Measurements from ENCODE around the gene MRGPRE.

MRGPRE gene

DNA sequence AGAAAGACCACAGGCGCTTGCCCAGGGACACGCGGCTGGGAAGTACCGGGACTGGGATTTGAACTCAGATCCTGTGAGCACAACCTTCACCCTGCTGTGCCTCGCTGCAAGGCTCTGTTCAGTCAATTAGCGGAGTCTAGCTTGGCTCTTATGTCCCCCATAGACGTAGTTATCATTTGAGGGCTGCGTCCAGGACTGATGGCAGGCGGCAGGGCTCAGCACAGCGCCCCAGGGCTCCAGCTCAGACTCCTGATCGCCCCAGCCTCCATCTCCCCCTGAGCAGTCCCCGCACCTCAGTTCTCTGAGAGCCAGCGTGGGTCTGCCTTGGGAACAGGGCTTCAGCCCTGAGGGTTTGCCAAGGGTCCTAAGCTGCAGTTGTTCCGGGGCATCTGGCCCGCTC lies 33.4 kb downstream of the MRGPRE start:
- Mint-ChIP-seq H3K36me3 (no peaks in the 10 kb centered on the region), H3K4me1 (no peaks in the 10 kb centered on the region), H3K27me3 (peaks cover 22 to 34% of the 10 kb centered on the region in 2 donors), H3K4me3 (no peak overlapping the region), H3K27ac (no peak overlapping the region), H3K9me3 (no peaks in the 10 kb centered on the region)
- DNase-seq (no peak), ATAC-seq (replicated peaks) (no peak)

DNA sequence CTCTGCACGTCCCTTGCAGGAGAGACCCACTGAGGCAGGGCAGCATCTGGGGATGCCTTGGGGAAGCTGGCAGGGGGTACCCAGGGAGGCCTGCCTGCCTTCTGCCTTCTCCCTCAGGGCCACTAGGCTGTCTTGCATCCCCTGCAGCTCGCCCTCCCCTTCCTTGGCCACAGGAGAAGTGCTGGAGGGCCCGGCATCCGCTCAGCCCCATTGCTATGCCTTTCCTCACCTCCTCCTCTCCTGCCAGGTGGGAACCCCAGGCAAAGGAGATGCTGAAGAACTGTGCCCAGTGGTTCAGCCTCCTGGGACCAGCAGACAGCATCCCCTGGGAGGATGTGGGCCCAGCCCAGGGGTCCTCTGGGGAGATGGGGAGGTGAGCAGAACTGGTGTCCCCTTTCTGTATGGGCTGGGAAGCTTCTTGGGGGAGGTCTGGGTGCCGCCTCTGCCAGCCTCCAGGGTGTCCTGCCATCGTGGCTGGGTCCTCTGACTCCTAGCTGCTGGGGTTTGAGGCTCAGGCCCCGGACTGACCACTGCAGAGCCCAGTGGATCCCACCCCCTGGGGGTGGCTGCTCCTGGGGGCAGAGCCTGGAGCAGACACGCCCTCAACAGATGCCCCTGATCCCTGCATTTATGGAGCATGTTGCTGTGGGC lies 34.2 kb downstream of the MRGPRE start:
- Mint-ChIP-seq H3K9me3 (no peaks in the 10 kb centered on the region), H3K27me3 (peaks cover 20 to 34% of the 10 kb centered on the region in 2 donors), H3K4me1 (no peaks in the 10 kb centered on the region), H3K36me3 (no peaks in the 10 kb centered on the region), H3K27ac (no peak overlapping the region), H3K4me3 (no peak overlapping the region)
- ATAC-seq (replicated peaks) = no peak
- DNase-seq = no peak

DNA sequence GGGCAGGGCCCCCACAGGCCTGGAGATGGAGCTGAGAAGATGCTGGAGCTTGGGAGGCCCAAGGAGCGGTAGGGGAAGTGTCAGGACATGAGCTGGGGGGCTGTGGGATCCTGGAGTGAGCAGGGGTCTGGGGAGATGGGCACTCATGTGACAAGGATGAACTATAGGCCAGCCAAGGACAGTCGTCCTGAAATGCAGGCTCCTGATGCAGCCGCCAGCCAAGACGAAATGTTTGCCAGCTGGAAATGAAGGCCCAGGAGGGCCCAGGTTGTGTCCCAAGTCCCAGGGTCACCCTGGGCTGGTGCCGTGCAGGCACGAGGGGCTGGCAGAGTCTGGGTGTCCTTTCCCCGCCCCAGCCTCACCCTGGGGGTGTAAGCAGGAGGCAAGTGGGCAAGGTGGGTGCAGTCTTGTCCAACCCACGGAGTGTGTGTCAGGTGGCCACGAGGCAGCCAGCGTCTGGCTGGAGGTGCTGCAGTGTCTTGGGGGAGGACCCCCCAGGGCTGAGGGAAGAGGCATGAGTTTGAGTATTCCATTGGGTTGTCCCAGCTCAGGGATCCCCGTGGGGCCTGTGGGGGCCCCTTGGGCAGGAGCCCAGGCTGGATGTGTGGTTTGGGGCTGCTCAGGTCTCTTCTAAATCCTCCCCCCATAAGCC lies 35.0 kb downstream of the MRGPRE start:
- no peaks in the 10 kb centered on the region for H3K4me1 Mint-ChIP-seq

DNA sequence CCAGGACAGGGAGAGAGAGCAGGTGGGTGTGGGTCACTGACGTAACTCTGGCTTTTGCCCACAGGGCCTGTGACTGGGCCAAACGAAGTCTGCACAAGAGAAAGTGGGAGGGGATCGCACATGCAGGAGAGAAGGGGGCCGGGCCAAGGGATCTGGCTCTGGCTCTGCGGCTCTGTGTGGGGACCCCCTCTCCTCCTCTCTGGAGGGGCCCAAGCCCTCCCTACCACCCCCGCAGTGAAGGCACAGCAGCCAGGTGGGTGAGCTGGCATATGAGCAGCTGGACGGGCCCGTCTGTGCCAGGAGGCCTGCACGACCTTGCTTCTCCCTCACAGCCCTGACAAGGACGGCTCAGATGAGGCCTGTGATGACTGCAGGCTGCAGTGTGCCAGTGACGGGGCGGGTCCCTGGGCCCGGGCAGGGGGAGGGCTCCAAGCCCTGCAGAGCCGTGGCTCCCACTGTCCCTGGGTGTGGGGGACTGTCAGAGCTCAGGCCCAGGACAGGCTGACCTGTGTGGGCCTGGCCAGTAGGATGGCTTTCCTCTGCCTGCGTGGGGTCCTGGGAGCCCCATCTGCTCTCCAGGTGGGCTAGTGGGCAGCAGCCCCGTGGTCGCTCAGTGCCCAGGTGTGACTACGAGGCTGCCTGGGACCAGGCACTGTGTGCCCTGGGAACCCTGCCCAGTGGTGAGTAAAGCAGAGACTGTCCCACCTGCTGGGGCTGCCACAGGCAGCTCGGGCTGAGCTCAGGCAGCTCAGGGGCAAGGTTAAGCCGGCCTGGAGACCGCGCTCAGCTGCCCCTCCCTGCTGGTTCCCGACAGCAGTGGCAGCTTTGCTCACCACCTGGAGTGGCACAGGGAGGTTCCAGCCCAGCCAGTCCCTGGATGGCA lies 35.8 kb downstream of the MRGPRE start:
- Mint-ChIP-seq H3K27ac (no peak overlapping the region), H3K27me3 (peaks cover 13 to 20% of the 10 kb centered on the region in 2 donors), H3K4me1 (no peaks in the 10 kb centered on the region), H3K36me3 (no peaks in the 10 kb centered on the region), H3K4me3 (no peak overlapping the region), H3K9me3 (no peaks in the 10 kb centered on the region)
- ATAC-seq (replicated peaks) (peak in 1 of 2 donors; percentile 23), DNase-seq (no peak)

More for the DNA sequence above, 35.0 kb downstream of the MRGPRE start:
- Mint-ChIP-seq H3K27ac (no peak overlapping the region), H3K4me3 (no peak overlapping the region), H3K36me3 (no peaks in the 10 kb centered on the region), H3K9me3 (no peaks in the 10 kb centered on the region), H3K27me3 (peaks cover 13 to 27% of the 10 kb centered on the region in 2 donors)
- ATAC-seq (replicated peaks) (no peak), DNase-seq (no peak)

DNA sequence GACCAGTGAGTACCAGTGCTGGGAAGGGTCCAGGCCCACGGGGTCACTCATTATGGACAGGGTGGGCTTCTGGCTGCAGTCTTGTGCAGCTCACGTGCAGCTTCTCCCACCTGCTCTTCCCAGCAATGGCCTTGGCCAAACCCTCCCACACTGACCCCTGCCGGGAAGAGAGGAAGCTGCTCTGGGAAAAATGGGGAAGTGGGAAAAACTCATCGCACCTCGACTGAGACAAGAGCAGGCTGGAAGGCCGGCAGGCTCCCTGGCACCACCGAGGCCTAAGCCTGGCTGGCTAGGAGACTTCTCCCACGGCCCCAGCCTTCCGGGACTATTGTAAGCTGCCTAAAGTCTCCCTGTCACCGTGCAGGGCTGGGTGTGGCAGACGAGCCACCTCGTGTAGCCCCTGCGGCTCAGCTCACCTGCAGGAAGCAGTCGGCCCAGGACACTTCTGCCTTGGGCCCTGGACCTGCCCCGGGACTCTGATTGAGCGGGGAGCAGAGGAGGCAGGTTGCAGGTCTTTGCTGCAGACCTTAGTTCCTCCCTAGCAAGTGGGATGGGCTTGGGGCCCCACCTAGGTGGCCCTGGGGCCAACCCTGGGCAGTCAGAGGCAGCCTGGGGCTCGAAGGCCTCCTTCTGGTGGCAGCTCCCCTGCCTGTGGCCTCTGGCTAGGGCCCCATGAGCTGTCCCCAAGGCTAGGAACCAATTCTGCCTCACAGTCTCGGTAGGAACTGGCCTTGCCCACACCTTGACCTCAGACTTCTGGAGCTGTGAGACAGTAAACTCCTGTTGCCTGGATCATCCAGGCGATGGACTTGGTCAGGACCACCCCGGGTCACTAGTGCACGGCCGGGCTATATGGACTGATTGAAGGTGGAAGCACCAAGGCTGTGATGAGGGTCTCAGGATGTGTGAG lies 36.7 kb downstream of the MRGPRE start:
- Mint-ChIP-seq H3K27me3 (peaks cover 7 to 18% of the 10 kb centered on the region in 2 donors), H3K4me3 (no peak overlapping the region), H3K27ac (no peak overlapping the region), H3K36me3 (no peaks in the 10 kb centered on the region), H3K9me3 (no peaks in the 10 kb centered on the region), H3K4me1 (no peaks in the 10 kb centered on the region)
- no peak for ATAC-seq (replicated peaks)
- no peak for DNase-seq

DNA sequence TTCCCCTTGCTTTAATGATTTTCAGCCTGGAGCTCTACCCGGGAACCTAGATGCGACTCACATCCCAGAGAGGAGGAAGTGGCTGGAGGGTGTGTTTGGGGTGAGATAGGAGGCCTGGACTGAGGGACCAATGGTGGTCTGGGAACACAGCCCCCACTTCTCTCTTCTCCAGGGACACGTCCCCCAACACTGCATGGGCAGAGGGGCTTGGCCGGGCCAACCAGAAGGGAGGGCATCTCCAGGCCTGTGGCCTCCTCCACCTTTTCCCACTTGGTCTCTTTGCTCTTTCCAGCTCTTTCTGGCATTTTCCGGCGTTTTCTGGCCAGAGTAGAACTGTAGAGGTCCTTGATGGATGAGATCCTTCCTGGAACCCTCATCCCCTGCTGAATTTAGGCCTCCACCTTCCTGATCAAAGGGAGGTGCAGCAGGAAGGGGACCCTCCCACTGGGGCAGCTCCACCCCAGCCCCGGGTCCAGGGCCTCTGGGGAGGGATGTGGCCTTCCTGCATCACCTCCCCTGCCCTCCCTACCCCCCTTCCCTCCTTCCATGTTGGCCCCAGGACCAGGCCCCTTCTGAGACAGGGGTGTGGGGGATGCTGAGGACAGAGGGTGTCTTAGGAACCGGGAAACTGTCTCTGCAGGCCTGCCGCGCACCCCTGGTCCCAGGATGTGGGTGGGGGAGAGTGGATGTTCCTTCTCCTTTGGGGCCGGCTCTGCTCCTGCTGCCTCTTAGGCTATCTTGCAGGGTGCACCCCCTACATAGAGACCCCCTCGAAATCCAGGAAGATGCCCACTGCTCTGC lies 38.0 kb downstream of the MRGPRE start:
- no peak for ATAC-seq (replicated peaks)
- Mint-ChIP-seq H3K27me3 (peaks cover 0 to 10% of the 10 kb centered on the region in 2 donors), H3K27ac (no peak overlapping the region), H3K36me3 (no peaks in the 10 kb centered on the region), H3K4me3 (no peak overlapping the region), H3K9me3 (no peaks in the 10 kb centered on the region), H3K4me1 (no peaks in the 10 kb centered on the region)
- no peak for DNase-seq

DNA sequence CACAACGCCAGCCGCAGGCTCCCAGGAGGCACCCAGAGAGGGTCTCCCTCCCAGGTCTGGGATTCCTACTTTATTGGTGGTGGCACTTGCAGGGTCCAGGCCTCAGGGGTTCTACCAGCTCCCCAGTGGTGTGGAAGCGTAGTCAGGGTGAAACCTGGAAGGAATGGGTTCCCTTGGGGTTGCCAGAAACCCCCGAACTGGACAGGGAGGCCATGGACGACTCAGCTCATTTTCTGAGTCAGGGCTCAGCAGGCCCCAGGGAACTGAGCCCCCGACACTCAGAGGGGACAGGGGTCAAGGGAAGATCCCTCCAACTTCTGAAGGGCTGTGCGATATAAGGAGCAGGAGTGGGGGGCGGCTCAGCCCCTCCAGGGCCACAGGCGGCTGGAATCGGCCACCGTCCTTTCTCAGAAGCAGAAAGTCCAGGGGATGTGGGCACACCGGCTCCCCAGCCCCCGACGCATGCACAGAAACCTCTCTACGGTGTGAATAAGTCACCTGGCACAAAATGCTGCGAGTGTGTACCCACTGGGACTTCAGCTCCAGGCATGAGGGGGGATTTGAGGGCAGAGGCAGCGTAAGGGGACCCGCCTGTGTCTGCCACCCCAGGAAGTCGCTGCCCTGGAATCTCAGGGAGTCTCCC lies 38.7 kb downstream of the MRGPRE start:
- no peaks in the 10 kb centered on the region for H3K4me1 Mint-ChIP-seq
- H3K4me3 Mint-ChIP-seq = no peak overlapping the region
- H3K27ac Mint-ChIP-seq = no peak overlapping the region
- DNase-seq (no peak), ATAC-seq (replicated peaks) (no peak)
- no peaks in the 10 kb centered on the region for H3K9me3 Mint-ChIP-seq
- peaks cover 0 to 10% of the 10 kb centered on the region in 2 donors for H3K27me3 Mint-ChIP-seq
- H3K36me3 Mint-ChIP-seq = no peaks in the 10 kb centered on the region

DNA sequence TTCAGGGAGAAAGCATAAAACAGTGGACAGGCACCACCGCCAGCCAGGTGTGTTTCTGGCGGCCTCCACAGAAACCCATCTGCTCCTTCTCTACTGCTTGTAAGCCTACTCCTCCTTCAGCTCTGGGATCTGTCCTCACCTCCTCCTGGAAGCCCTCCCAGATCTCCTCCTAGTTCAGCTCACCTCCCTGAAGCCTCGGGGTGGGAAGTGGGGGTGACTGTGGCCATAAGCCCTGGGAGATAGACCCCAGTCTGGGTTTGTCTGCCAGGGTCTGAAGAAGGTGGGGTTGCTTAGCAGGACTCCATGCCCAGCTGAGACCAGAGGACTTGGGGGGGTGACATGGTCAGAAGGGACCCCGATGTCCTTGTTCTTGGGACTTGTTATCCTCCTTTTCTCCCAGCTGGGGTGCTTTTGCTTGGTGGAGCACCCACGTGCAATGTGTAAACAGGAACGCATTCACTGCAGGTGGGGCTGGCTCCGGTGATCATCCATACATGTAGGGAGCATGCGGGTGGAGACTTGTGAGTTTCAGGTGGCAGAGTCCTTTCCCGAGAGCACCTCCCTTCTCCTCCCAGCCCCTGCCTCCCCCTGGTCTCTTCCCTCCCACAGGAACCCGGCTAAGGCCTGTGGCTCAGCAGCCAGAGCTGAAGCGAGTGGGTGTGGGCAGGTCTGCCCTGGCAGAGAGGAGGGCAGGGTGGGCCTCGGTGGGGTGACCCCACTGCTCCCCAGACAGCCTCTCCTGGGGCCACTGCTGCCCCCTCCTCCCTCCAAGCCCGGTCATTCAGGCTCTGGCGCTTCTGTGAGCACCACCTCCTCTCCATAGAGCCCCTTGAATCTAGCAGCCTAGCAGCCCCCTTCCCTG lies 39.5 kb downstream of the MRGPRE start:
- no peaks in the 10 kb centered on the region for H3K9me3 Mint-ChIP-seq
- H3K36me3 Mint-ChIP-seq = no peaks in the 10 kb centered on the region
- no peak for DNase-seq
- no peak for ATAC-seq (replicated peaks)
- H3K4me1 Mint-ChIP-seq = no peaks in the 10 kb centered on the region
- H3K4me3 Mint-ChIP-seq = no peak overlapping the region
- no peak overlapping the region for H3K27ac Mint-ChIP-seq
- peaks cover 0 to 10% of the 10 kb centered on the region in 2 donors for H3K27me3 Mint-ChIP-seq

DNA sequence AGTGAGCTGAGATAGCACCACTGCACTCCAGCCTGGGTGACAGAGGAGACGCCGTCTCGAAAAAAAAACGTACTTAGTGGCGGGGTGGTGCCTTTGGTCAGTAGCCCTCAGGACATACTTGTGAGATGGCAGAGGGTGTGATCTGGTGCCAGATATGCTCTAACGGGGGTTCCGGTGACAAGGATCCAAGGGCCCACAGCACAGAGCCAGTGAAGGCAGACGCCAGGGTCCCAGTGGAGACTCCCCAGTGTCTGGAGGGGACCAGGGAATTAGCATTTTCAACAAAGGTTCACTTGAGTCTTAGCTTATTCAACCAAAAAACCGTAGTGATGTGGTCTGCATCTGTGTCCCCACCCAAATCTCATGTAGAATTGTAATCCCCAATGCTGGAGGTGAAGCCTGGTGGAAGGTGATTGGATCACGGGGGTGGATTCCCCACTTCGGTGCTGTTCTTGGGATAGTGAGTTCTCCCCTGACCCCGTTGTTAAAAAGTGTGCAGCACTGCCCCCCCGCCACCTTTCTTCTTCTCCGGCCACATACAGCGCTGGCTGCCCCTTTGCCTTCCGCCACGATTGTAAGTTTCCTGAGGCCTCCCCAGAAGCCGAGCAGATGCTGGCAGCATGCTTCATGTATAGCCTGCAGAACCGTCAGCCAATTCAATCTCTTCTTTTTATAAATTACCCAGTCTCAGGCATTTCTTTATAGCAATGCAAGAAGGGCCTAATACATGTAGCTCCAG lies 40.5 kb downstream of the MRGPRE start:
- no peak overlapping the region for H3K4me3 Mint-ChIP-seq
- DNase-seq (no peak), ATAC-seq (replicated peaks) (no peak)
- no peaks in the 10 kb centered on the region for H3K9me3 Mint-ChIP-seq
- H3K4me1 Mint-ChIP-seq = no peaks in the 10 kb centered on the region
- H3K27ac Mint-ChIP-seq = no peak overlapping the region
- H3K27me3 Mint-ChIP-seq = peaks cover 5 to 6% of the 10 kb centered on the region in 2 donors
- no peaks in the 10 kb centered on the region for H3K36me3 Mint-ChIP-seq

DNA sequence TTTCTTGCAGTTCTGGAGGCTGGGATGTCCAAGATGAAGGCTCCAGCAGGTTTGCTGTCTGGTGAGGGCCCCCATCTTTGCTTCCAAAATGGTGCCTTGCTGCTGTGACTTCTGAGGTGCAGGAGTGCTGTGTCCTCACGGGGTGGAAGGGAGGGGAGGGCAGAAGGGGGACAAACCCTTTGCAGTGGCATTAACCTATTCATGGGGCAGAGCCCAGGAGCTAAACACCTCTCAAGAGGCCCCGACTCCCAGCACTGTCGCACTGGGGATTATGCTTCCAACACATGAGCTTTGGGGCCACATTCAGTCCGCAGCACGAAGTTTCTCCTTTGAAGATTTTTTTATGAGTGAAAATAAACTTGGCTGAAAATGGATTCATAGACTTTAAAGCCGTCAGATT lies 41.6 kb downstream of the MRGPRE start:
- DNase-seq (no peak), ATAC-seq (replicated peaks) (no peak)
- H3K9me3 Mint-ChIP-seq = no peaks in the 10 kb centered on the region
- H3K27ac Mint-ChIP-seq = no peak overlapping the region
- no peaks in the 10 kb centered on the region for H3K4me1 Mint-ChIP-seq
- H3K4me3 Mint-ChIP-seq = no peak overlapping the region
- no peaks in the 10 kb centered on the region for H3K36me3 Mint-ChIP-seq
- peaks cover 0 to 5% of the 10 kb centered on the region in 2 donors for H3K27me3 Mint-ChIP-seq

DNA sequence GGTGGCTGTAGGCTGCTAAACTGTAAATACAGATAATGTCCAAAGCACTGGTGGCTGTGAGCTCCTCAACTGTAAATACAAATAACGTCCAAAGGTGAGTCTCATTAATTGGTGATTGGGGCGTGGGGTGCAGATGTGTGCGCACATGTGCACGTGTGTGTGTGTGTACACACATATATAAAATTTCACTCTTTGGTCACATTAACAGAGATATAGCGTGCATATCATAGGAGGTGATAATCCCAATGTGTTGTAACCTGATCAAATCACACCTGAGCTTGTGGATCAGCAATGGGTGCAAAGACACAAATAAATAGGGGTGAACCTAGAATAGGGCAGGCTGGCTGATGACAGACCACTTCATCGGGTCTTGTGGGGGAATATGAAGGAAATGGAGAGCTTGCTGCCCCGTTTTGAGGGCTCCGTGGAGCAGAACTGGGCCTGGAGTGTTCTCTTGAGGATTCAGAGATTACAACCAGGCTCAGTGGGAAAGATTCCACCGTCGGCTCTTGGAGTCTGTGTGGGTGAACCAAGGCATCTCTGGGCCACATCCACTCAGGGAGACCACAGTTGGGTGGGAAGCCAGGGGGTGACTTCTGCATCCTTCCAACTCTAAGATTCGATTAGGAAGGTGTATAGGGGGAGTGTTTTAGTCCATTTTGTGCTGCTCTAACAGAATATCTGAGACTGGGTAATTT lies 42.2 kb downstream of the MRGPRE start:
- no peak for DNase-seq
- H3K27me3 Mint-ChIP-seq = peaks cover 0 to 5% of the 10 kb centered on the region in 2 donors
- no peaks in the 10 kb centered on the region for H3K9me3 Mint-ChIP-seq
- H3K27ac Mint-ChIP-seq = no peak overlapping the region
- no peak for ATAC-seq (replicated peaks)
- H3K36me3 Mint-ChIP-seq = no peaks in the 10 kb centered on the region
- no peaks in the 10 kb centered on the region for H3K4me1 Mint-ChIP-seq
- no peak overlapping the region for H3K4me3 Mint-ChIP-seq
